RWPE1 (cell line): ENCODE results near the gene SRSF4.

Source experiments
- CTCF ChIA-PET: fragments of 350-600 bp; sonication (Branson Sonifier 250); formaldehyde crosslinking; extraction: SDS; loops from one replicate; lab custom pipeline; 2021; lab: Yijun Ruan, JAX
- POLR2A ChIA-PET: fragments of 400-600 bp; formaldehyde crosslinking; extraction: SDS; loops from one replicate; lab custom pipeline; 2020; ENCODE audit warnings: antibody characterized with exemption; ENCODE audit not compliant: low non-redundant PET; lab: Yijun Ruan, JAX
- DNase-seq: peaks from one replicate; pipeline ENCODE4 v3.0.0; 2012; ENCODE audit warnings: low spot score
- H3K27ac ChIP-seq: fragments of 450-650 bp; 2 replicates; pipeline ENCODE4 v1.5.1; 2017
- CTCF ChIP-seq: fragments of 450-650 bp; conservative IDR thresholded peaks from 2 replicates; pipeline ENCODE4 v1.5.1; 2017; ENCODE audit warnings: low read depth, mild to moderate bottlenecking

Gene SRSF4

GRCh38 chr1:29181413-29182225 is at the start of gene SRSF4:
Gene SRSF4 (minus strand): TSS chr1:29181900. CDS start chr1:29181752, 148 bp downstream.
- ChIA-PET CTCF (interaction anchor here (0.7 to 1.8 kb wide), 4 partner anchors 16 to 294 kb away, joined by 3 to 13 read pairs (median 11); no protein-coding TSS in a partner anchor), POLR2A (interaction anchor here (1.0 to 1.3 kb wide), 3 partner anchors 16 to 24 kb away, joined by 3 to 7 read pairs (median 3); no protein-coding TSS in a partner anchor)
- DNase-seq, result peak; percentile 97
- peak within 1 kb of the TSS; percentile 95 for H3K27ac ChIP-seq
- TF ChIP-seq CTCF, result peak; percentile 82

DNA sequence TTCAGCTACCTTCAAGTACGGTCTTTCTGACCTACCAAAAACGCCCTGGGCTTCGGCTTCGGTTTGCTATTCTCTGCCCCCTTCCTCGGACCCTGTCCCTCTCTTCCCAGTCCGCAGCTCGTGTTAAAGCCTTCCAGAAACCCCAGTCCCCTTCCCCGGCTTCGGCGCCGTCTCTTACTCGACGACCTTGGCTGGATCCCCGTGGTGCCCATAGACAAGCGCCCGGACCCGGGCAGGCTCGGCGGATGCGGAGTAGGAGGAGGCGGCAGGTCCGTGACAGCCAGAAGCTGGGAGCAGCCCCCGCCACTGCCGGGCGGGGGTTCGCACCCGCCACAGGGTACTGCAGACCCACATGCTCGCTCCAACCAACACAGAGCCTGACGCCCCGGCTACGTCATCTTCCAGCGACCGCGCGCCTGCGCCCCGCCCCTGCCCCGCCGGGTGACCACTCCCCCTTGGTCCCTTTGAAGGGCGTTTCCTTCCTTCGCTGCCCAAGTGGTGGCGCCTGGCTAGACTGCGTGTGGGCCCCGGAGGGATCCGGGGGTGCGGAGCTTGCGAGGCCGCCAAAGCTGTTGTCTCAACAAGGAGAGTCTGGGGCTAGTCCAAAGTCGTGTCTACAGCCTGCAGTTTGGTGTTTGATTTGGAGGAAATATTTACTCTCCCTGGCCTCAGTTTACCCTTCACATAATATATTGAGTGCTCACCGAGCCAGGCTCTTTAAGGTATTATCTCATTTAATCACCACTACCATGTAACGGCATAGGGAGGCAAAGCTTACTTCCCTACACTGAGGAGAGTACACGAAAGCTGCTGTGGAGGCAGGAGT is 49.1 kb upstream of the SRSF4 start, which contains the start of gene MECR:
Gene MECR (minus strand): TSS at position 382 of the 826 bp plus-strand sequence. CDS start 28 bp downstream, at position 354.
- H3K27ac ChIP-seq, result peak within 1 kb of the TSS; percentile 51
- TF ChIP-seq CTCF, result 0 out of 2 replicates have a peak, but pooled peaks have one; percentile 10
- ChIA-PET POLR2A (no interaction called here), CTCF (interaction anchor here (0.7 to 1.4 kb wide), 2 partner anchors 1150 to 1477 kb away, joined by 3 to 6 read pairs; no protein-coding TSS in a partner anchor)
- DNase-seq, result peak; percentile 96

- TF ChIP-seq CTCF, result no peak
- H3K27ac ChIP-seq, result peak overlapping the region; percentile 51; the same call in 1 of the 2 replicates
- no peak for DNase-seq
- ChIA-PET CTCF (interaction anchor here (0.7 to 1.4 kb wide), 2 partner anchors 1150 to 1477 kb away, joined by 3 to 6 read pairs; no protein-coding TSS in a partner anchor), POLR2A (no interaction called here)
These were observed 48.5 kb upstream of the SRSF4 start for GRCh38 chr1:29230204-29230552.

- DNase-seq, result no peak
- H3K27ac ChIP-seq, result no peak overlapping the region
- TF ChIP-seq CTCF, result no peak
- POLR2A ChIA-PET, result no interaction called here
- CTCF ChIA-PET, result interaction anchor here (0.7 kb wide), 1 partner anchor 158 kb away, joined by 6 read pairs; no protein-coding TSS in a partner anchor
These were observed 45.8 kb upstream of the SRSF4 start for GRCh38 chr1:29227511-29227910.

DNA sequence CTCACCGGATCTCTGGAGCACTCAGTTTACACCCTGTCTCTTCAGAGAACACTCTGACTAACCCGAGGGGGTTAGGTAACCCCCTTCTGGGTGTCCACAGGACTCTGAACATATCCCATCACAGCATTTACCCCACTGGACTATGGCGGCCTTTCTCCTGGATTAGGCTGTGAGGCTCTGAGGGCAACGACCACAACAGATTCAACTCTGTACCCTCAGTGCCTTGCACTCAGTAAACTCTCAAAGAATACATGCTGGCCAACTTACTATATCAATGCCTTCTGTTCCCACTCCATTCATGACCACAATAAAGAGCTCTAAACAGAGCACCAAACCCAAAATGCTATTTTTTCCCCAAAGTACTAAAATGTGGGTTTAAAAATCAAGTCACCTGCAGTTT is 43.7 kb upstream of the SRSF4 start:
- ChIA-PET CTCF (no interaction called here), POLR2A (interaction anchor here (0.6 kb wide), 1 partner anchor 9 kb away, joined by 3 read pairs; no protein-coding TSS in a partner anchor)
- no peak for DNase-seq
- no peak for TF ChIP-seq CTCF
- no peak overlapping the region for H3K27ac ChIP-seq

DNA sequence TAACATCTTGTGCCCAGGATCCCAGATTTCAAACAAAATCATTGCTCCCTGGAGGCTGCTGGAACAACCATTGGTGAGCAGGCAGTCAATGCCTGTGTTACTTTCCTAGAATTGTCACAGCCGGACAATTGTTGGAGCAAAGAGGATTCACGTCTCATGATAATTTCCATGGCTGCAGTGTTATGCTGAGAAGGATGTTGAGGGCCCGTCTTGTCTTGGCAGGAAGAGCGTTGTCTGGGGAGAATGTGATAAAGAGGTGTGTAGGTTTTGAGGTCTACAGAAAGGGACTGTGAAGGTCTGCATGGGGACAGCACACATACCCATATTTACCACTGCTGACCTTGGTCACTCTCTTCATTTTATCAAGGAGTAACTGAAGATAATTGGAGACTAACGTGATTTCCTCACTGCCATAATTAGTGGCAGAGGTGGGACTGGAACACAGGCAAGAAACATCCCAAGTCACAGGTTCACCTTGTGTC is 42.7 kb upstream of the SRSF4 start:
- no peak for DNase-seq
- POLR2A ChIA-PET, result no interaction called here
- CTCF ChIA-PET, result no interaction called here
- H3K27ac ChIP-seq, result no peak overlapping the region
- TF ChIP-seq CTCF, result no peak
